SK-N-SH treated with all-trans-retinoic acid at 6 μM for 48 hours (cell line): Measurements from ENCODE around the gene TGFBR3.

Experiments used
- ATAC-seq: fragments of 200-7000 bp; cut with Tn5 transposase; 3 replicates; pipeline ENCODE4 v1.9.1; 2020; ENCODE audit warnings: mild to moderate bottlenecking, moderate library complexity
- ARNTL ChIP-seq: fragments of 450-650 bp; formaldehyde crosslinking; IDR thresholded peaks from 2 replicates; pipeline ENCODE4 v1.5.0; 2020; ENCODE audit warnings: low read depth, mild to moderate bottlenecking, moderate library complexity, borderline replicate concordance
- BACH2 ChIP-seq: fragments of 250-450 bp; sonication (Bioruptor Pico); IDR thresholded peaks from 2 replicates; pipeline ENCODE4 v1.9.0; 2021; ENCODE audit warnings: mild to moderate bottlenecking, borderline replicate concordance
- CSDC2 ChIP-seq: fragments of 250-450 bp; sonication (Bioruptor Pico); IDR thresholded peaks from 2 replicates; pipeline ENCODE4 v1.5.0; 2020; ENCODE audit warnings: mild to moderate bottlenecking, moderate library complexity
- ESRRG ChIP-seq: fragments of 250-450 bp; sonication (Bioruptor Pico); IDR thresholded peaks from 2 replicates; pipeline ENCODE4 v1.6.1; 2021; ENCODE audit warnings: mild to moderate bottlenecking
- GLIS3 ChIP-seq: fragments of 250-450 bp; sonication (Bioruptor Pico); IDR thresholded peaks from 2 replicates; pipeline ENCODE4 v1.5.0; 2020; ENCODE audit warnings: mild to moderate bottlenecking, moderate library complexity
- OSR1 ChIP-seq: fragments of 250-450 bp; sonication (Bioruptor Pico); IDR thresholded peaks from 2 replicates; pipeline ENCODE4 v1.8.0; 2022; ENCODE audit warnings: moderate library complexity, mild to moderate bottlenecking, inconsistent platforms
- PPARA ChIP-seq: fragments of 250-450 bp; sonication (Bioruptor Pico); IDR thresholded peaks from 2 replicates; pipeline ENCODE4 v1.5.0; 2020; ENCODE audit warnings: mild to moderate bottlenecking, borderline replicate concordance
- RARB ChIP-seq: fragments of 250-450 bp; sonication (Bioruptor Pico); IDR thresholded peaks from 2 replicates; pipeline ENCODE4 v1.8.0; 2021; ENCODE audit warnings: mild to moderate bottlenecking, moderate library complexity
- SNAI2 ChIP-seq: fragments of 250-450 bp; sonication (Bioruptor Pico); IDR thresholded peaks from 2 replicates; pipeline ENCODE4 v1.5.0; 2020; ENCODE audit warnings: mild to moderate bottlenecking, moderate library complexity
- TCF4 ChIP-seq: fragments of 250-450 bp; sonication (Bioruptor Pico); IDR thresholded peaks from 2 replicates; pipeline ENCODE4 v1.8.0; 2021; ENCODE audit warnings: mild to moderate bottlenecking, moderate library complexity, borderline replicate concordance
- TOX ChIP-seq: fragments of 250-450 bp; sonication (Bioruptor Pico); IDR thresholded peaks from 2 replicates; pipeline ENCODE4 v1.8.0; 2021; ENCODE audit warnings: mild to moderate bottlenecking, moderate library complexity, borderline replicate concordance
- ZC3H10 ChIP-seq: fragments of 250-450 bp; sonication (Bioruptor Pico); IDR thresholded peaks from 2 replicates; pipeline ENCODE4 v1.5.1; 2021; ENCODE audit warnings: mild to moderate bottlenecking, moderate library complexity
- ZFP3 ChIP-seq: fragments of 250-450 bp; sonication (Bioruptor Pico); IDR thresholded peaks from 2 replicates; pipeline ENCODE4 v1.5.0; 2020; ENCODE audit warnings: mild to moderate bottlenecking, moderate library complexity
- ZFP30 ChIP-seq: fragments of 450-650 bp; formaldehyde crosslinking; IDR thresholded peaks from 2 replicates; pipeline ENCODE4 v1.5.0; 2022; ENCODE audit warnings: mild to moderate bottlenecking, moderate library complexity
- ZNF565 ChIP-seq: fragments of 450-650 bp; formaldehyde crosslinking; conservative IDR thresholded peaks from 2 replicates; pipeline ENCODE4 v1.5.0; 2020; ENCODE audit warnings: low read depth, mild to moderate bottlenecking, moderate library complexity
- ZNF70 ChIP-seq: fragments of 450-650 bp; formaldehyde crosslinking; IDR thresholded peaks from 2 replicates; pipeline ENCODE4 v1.5.0; 2020; ENCODE audit warnings: mild to moderate bottlenecking, moderate library complexity
- ZNF8 ChIP-seq: fragments of 450-650 bp; formaldehyde crosslinking; IDR thresholded peaks from 2 replicates; pipeline ENCODE4 v1.5.0; 2020; ENCODE audit warnings: mild to moderate bottlenecking, moderate library complexity
- TF ChIP-seq, protein P1 (sequence below): fragments of 250-450 bp; sonication (Bioruptor Pico); IDR thresholded peaks from 2 replicates; pipeline ENCODE4 v1.5.1; 2020; ENCODE audit warnings: low read depth, mild to moderate bottlenecking, moderate library complexity
- TF ChIP-seq, protein P2 (sequence below): fragments of 250-450 bp; sonication (Bioruptor Pico); IDR thresholded peaks from 2 replicates; pipeline ENCODE4 v1.5.0; 2020; ENCODE audit warnings: mild to moderate bottlenecking, moderate library complexity
- TF ChIP-seq, protein P3 (sequence below): fragments of 250-450 bp; sonication (Bioruptor Pico); IDR thresholded peaks from 2 replicates; pipeline ENCODE4 v1.5.1; 2021; ENCODE audit warnings: mild to moderate bottlenecking, moderate library complexity
- TF ChIP-seq, protein P4 (sequence below): fragments of 250-450 bp; sonication (Bioruptor Pico); IDR thresholded peaks from 2 replicates; pipeline ENCODE4 v1.8.0; 2021; ENCODE audit warnings: low read depth, mild to moderate bottlenecking, moderate library complexity, borderline replicate concordance
- TF ChIP-seq, protein P5 (sequence below): fragments of 250-450 bp; sonication (Bioruptor Pico); IDR thresholded peaks from 2 replicates; pipeline ENCODE4 v1.8.0; 2020; ENCODE audit warnings: mild to moderate bottlenecking, moderate library complexity, borderline replicate concordance

TGFBR3 gene

DNA sequence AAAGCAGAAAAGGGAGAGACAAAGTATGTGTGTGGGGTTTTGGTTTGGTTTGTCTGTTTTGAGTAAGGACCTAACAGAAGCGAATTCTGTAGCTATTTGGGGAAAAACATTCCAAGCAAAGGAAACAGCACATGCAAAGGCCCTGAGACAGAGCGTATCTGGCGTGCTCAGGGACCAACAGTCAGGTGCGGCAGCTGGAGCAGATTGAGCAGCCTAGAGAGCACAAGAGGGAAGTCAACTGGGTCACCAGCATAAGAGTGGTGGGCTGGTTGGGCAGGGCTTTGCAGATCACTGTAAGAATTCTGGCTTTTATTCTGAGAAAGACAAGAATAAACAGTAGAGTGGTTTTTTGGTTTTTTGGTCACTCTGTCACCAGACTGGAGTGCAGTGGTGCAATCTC is 11.8 kb downstream of the TGFBR3 start:
- no peak for ATAC-seq
- no peak for TF ChIP-seq SNAI2 (CRISPR knock-in tag)
- no peak for TF ChIP-seq ESRRG (CRISPR knock-in tag)

DNA sequence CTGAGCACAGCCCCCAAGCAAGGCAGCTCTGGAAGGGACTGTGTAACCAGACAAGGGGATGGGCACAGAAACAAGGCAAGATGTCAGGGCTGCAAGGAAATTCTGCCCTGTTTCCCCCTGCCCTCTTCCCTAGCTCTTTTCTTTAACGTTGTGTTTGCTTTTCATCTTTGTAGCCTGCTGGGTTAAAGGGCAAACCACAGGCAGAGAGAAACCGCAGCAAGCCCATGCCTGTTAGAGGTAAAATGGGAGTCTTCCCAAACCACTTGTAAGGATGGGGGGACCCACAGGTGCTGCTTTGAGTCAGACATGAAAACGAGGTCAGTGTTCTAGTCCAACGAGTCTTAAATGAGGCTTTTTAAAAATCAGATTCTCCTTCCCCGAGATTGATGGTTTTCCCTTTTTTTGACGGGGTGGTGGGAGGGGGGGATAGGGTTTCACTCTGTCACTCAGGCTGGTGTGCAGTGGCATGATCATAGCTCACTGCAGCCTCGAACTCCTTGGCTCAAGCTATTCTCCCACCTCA is 13.3 kb downstream of the TGFBR3 start:
- ATAC-seq = no peak
- TF ChIP-seq, protein P1, sequence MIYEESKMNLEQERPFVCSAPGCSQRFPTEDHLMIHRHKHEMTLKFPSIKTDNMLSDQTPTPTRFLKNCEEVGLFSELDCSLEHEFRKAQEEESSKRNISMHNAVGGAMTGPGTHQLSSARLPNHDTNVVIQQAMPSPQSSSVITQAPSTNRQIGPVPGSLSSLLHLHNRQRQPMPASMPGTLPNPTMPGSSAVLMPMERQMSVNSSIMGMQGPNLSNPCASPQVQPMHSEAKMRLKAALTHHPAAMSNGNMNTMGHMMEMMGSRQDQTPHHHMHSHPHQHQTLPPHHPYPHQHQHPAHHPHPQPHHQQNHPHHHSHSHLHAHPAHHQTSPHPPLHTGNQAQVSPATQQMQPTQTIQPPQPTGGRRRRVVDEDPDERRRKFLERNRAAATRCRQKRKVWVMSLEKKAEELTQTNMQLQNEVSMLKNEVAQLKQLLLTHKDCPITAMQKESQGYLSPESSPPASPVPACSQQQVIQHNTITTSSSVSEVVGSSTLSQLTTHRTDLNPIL (CRISPR knock-in tag) = no peak
- no peak for TF ChIP-seq ZFP3 (CRISPR knock-in tag)
- no peak for TF ChIP-seq TCF4 (CRISPR knock-in tag)
- no peak for TF ChIP-seq ARNTL (CRISPR knock-in tag)
- no peak for TF ChIP-seq SNAI2 (CRISPR knock-in tag)
- TF ChIP-seq, protein P2, sequence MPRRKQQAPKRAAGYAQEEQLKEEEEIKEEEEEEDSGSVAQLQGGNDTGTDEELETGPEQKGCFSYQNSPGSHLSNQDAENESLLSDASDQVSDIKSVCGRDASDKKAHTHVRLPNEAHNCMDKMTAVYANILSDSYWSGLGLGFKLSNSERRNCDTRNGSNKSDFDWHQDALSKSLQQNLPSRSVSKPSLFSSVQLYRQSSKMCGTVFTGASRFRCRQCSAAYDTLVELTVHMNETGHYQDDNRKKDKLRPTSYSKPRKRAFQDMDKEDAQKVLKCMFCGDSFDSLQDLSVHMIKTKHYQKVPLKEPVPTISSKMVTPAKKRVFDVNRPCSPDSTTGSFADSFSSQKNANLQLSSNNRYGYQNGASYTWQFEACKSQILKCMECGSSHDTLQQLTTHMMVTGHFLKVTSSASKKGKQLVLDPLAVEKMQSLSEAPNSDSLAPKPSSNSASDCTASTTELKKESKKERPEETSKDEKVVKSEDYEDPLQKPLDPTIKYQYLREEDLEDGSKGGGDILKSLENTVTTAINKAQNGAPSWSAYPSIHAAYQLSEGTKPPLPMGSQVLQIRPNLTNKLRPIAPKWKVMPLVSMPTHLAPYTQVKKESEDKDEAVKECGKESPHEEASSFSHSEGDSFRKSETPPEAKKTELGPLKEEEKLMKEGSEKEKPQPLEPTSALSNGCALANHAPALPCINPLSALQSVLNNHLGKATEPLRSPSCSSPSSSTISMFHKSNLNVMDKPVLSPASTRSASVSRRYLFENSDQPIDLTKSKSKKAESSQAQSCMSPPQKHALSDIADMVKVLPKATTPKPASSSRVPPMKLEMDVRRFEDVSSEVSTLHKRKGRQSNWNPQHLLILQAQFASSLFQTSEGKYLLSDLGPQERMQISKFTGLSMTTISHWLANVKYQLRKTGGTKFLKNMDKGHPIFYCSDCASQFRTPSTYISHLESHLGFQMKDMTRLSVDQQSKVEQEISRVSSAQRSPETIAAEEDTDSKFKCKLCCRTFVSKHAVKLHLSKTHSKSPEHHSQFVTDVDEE (CRISPR knock-in tag) = no peak
- TF ChIP-seq ZNF8 (CRISPR knock-in tag) = no peak
- TF ChIP-seq TOX (CRISPR knock-in tag) = no peak
- no peak for TF ChIP-seq GLIS3 (CRISPR knock-in tag)
- TF ChIP-seq, protein P3, sequence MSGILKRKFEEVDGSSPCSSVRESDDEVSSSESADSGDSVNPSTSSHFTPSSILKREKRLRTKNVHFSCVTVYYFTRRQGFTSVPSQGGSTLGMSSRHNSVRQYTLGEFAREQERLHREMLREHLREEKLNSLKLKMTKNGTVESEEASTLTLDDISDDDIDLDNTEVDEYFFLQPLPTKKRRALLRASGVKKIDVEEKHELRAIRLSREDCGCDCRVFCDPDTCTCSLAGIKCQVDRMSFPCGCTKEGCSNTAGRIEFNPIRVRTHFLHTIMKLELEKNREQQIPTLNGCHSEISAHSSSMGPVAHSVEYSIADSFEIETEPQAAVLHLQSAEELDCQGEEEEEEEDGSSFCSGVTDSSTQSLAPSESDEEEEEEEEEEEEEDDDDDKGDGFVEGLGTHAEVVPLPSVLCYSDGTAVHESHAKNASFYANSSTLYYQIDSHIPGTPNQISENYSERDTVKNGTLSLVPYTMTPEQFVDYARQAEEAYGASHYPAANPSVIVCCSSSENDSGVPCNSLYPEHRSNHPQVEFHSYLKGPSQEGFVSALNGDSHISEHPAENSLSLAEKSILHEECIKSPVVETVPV (CRISPR knock-in tag) = no peak
- no peak for TF ChIP-seq OSR1 (CRISPR knock-in tag)
- TF ChIP-seq ZC3H10 (CRISPR knock-in tag) = no peak
- TF ChIP-seq PPARA (CRISPR knock-in tag) = no peak
- no peak for TF ChIP-seq ZNF565 (CRISPR knock-in tag)
- TF ChIP-seq ZNF70 (CRISPR knock-in tag) = no peak
- no peak for TF ChIP-seq ESRRG (CRISPR knock-in tag)

DNA sequence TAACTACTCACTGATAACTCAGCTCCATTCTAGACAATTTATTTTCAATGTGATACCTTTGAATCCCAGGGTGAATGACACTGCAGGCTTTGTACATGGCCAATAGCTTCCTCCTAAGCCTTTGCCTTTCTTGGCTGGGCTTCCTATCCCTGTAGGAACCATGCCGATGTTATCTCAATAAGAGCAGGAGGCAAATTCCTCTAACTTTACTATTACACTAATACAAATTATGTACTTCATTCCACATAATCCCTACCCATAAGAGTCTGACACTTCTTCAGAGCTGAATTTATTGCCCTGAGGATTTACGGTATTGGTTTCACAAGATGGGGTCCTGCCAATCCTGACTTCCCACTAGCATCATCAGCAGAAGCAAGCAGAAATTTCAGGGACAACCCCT is 14.0 kb downstream of the TGFBR3 start:
- TF ChIP-seq, protein P3 (CRISPR knock-in tag) = no peak
- TF ChIP-seq PPARA (CRISPR knock-in tag) = no peak
- TF ChIP-seq, protein P4, sequence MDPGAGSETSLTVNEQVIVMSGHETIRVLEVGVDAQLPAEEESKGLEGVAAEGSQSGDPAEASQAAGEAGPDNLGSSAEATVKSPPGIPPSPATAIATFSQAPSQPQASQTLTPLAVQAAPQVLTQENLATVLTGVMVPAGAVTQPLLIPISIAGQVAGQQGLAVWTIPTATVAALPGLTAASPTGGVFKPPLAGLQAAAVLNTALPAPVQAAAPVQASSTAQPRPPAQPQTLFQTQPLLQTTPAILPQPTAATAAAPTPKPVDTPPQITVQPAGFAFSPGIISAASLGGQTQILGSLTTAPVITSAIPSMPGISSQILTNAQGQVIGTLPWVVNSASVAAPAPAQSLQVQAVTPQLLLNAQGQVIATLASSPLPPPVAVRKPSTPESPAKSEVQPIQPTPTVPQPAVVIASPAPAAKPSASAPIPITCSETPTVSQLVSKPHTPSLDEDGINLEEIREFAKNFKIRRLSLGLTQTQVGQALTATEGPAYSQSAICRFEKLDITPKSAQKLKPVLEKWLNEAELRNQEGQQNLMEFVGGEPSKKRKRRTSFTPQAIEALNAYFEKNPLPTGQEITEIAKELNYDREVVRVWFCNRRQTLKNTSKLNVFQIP (CRISPR knock-in tag) = no peak
- ATAC-seq = no peak

DNA sequence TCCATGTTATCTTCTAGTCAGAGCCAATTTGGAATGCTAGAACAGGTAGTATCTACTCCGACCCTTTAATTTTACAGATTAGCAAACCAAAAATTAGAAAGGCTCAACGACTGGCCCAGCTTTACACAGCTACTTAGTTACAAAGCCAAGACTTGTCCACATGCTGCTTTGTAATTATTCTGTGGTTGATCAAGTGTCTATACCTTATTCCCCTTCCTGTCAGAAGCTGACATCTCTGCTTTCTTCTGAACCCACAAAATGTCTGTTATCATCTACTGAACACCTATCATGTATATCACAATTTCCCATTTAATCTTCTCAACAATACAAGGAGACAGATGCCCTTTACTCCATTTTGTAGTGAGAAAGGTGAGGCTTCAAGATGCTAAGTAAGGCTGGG is 15.6 kb downstream of the TGFBR3 start:
- TF ChIP-seq, protein P4 (CRISPR knock-in tag) = no peak
- TF ChIP-seq BACH2 (no peak), RARB (no peak), ZFP30 (CRISPR knock-in tag) (no peak), ZC3H10 (CRISPR knock-in tag) (no peak), PPARA (CRISPR knock-in tag) (no peak), CSDC2 (CRISPR knock-in tag) (no peak), ZFP3 (CRISPR knock-in tag) (no peak), ARNTL (CRISPR knock-in tag) (no peak)
- TF ChIP-seq, protein P1 (CRISPR knock-in tag) = no peak
- TF ChIP-seq, protein P5, sequence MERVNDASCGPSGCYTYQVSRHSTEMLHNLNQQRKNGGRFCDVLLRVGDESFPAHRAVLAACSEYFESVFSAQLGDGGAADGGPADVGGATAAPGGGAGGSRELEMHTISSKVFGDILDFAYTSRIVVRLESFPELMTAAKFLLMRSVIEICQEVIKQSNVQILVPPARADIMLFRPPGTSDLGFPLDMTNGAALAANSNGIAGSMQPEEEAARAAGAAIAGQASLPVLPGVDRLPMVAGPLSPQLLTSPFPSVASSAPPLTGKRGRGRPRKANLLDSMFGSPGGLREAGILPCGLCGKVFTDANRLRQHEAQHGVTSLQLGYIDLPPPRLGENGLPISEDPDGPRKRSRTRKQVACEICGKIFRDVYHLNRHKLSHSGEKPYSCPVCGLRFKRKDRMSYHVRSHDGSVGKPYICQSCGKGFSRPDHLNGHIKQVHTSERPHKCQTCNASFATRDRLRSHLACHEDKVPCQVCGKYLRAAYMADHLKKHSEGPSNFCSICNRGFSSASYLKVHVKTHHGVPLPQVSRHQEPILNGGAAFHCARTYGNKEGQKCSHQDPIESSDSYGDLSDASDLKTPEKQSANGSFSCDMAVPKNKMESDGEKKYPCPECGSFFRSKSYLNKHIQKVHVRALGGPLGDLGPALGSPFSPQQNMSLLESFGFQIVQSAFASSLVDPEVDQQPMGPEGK = no peak
- no peak for ATAC-seq
